GDM1 (cell line): Measurements from ENCODE around the gene MRPL49.
"Not testable (repeated sequence)": the region's sequence is repeated elsewhere in the genome, so short reads cannot be mapped to it uniquely, and the experiment has no call there.

ENCODE experiments used
- DNase-seq: peaks from one replicate; lab custom pipeline; 2025; lab: John Stamatoyannopoulos, UW

The MRPL49 gene

GRCh38 chr11:65117206-65118096 is 4.7 kb upstream of the MRPL49 start, which contains the start of gene ZNHIT2:
ZNHIT2 (minus strand) TSS chr11:65117701; CDS start chr11:65117653, 48 bp downstream.
- DNase-seq, result peak; percentile 98

GRCh38 chr11:65118097-65118837 is 3.9 kb upstream of the MRPL49 start:
- no peak for DNase-seq

GRCh38 chr11:65118891-65119669 is 3.0 kb upstream of the MRPL49 start:
- not testable (repeated sequence) for DNase-seq

- no peak for DNase-seq
These were observed 2.5 kb upstream of the MRPL49 start for GRCh38 chr11:65119670-65119995.

- DNase-seq, result no peak
These were observed 1.3 kb upstream of the MRPL49 start for GRCh38 chr11:65120831-65121230.

GRCh38 chr11:65121447-65121864 is 665 bp upstream of the MRPL49 start:
- DNase-seq, result no peak

GRCh38 chr11:65124480-65125196 is 2.5 kb downstream of the MRPL49 start:
- DNase-seq, result no peak

GRCh38 chr11:65125197-65126056 is 3.3 kb downstream of the MRPL49 start:
- no peak for DNase-seq

- no peak for DNase-seq
These were observed 4.6 kb downstream of the MRPL49 start for GRCh38 chr11:65126624-65127274.

- no peak for DNase-seq
These were observed 5.5 kb downstream of the MRPL49 start for GRCh38 chr11:65127473-65128181.

GRCh38 chr11:65128182-65129145 is 6.3 kb downstream of the MRPL49 start:
- no peak for DNase-seq

- no peak for DNase-seq
These were observed 7.7 kb downstream of the MRPL49 start for GRCh38 chr11:65129649-65130441.

GRCh38 chr11:65130631-65131416 is 8.7 kb downstream of the MRPL49 start:
- no peak for DNase-seq

GRCh38 chr11:65131417-65131776 is 9.3 kb downstream of the MRPL49 start:
- DNase-seq, result no peak

- DNase-seq, result no peak
These were observed 9.7 kb downstream of the MRPL49 start for GRCh38 chr11:65131895-65132237.

GRCh38 chr11:65132238-65132987 is 10.3 kb downstream of the MRPL49 start:
- DNase-seq, result no peak
